HG02870 (cell line): Measurements from ENCODE around the gene TRAF2.

Experiments used
- ATAC-seq: cut with Tn5 transposase; IDR thresholded peaks from one replicate; pipeline ENCODE4 v1.9.1; 2021; ENCODE audit warnings: mild to moderate bottlenecking, moderate library complexity; ENCODE audit not compliant: unreplicated experiment

The TRAF2 gene

DNA sequence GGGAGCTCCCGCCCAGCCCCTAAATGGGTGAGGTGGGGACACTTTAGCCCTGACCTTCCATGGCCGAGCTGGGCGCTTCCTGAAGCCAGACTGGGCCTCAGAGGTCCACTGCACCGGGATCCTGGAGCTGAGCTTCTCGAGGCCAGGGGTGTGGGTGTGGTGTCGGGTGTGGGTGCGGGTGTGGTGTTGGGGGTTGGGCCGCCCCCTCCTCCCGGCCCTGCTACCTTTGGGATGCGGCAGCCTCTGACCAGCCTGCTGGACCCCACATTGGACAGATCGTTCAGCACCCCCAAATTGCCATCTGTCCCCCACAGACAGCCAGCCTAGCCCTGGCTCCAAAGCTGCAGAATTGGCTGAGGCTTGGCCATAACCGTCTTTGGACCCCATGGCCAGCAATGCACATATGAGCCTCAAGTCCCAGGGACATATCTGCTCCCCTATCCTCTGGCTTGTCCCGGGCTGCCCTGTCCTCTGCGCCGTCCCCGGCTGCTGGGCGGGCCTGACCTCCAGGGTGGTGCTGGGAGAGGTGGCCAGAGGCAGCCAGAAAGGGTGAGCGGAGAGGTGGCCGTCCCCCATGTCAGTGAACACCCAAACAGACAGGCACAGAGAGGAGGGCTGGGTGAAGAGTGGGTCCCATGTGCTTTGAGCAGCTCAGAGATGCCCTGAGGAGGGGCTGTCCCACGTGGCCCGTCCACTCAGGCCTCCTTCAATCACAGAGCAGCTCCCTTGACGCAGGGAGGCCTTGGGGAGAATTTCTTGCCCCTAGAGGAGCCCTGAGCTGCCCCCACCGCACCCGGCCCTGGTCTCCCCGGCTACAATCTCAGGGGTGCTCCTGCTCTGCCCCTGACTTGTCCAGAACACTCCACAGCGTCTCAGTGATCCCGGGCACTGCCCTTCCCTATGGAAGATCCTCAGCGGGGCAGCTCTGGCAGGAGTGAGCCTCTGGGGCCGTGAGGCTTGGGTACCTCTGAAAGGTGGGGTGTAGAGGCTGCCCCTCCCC lies 87.6 kb downstream of the TRAF2 start:
- ATAC-seq: no peak

DNA sequence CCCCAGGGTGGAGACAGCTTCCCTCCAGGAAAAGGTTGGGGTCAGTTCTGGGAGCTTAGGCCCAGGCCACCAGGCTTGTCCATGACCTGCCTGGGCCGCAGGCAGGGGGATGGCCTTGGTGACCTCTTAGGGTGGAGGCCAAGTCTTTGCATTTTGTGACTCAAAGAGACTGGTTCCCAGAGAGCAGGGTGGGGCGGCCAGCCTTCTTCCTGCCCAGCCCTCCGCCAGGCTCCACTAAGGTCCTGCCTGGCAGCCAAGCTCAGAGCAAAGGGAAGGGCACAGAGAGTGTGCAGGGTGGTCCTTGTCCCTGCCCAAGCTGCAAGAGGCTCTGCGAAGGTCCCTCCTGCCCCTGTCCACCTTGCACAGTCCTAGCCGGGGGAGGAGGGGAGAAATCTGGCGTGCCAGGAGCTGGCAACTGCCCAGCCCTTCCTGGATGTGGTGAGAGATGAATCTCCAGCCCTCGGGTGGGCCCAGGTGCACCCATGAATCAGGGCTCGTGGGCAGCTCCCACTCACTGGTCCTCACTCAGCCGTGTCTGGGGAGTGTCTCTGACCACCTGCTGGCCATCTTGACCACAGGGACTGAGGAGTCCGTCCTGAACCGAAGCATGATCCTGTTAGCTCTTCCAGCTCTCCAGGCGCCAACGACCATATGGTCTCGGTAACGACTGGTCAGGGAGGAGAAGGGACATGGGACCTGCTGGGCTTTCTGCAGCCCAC lies 88.7 kb downstream of the TRAF2 start:
- ATAC-seq: no peak

DNA sequence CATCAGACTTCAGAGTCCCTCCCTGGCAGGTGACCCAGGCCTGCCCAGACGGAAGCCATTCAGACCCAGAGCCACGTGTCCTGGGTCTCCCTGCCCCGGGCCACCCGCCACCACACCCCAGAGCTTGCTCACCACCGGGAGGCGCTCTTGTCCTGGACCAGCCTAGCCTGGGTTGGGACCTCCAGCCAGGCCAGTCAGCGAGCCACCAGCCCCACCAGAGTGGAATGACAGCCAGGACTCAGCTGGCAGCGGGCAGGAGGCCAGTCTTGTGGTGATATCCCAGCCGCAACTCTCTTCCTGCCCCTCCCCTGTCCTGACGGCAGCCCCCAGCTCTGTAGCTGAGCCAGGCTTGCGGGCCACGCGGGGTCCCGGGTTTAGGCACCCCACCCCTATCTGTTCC lies 89.3 kb downstream of the TRAF2 start:
- no peak for ATAC-seq
